Measurements from ENCODE around the gene SCGB2B2. TPM values are rescaled to one million over a fixed set of nuclear protein-coding genes. Genes with fewer than 3 reads are reported as not detected.

The SCGB2B2 gene
- polyA plus RNA-seq, 2 donors, result 0.04 to 0.16 TPM

DNA sequence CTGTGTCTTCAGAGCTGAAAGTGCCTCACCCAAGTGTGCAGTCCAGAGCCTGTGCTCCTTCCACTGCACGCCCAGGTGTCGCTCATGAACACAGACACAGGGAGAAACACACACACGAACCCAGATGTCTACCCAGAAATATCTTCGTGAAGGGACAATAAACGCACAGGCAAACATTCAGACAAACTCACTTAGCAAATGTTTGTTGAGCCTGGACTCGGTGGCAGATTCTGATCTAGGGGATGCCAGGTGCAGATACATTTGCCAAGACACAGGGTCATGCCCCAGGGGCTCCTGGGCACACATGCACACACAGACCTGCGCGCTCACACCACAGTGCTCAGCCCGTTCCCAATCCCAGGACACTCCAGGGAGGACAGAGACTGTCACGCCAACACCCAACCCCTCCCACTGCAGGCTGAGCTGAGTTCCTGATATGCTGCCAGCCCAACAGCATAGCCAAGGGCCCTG, 31.9 kb downstream of the SCGB2B2 start:
- Histone ChIP-seq H3K9me3 (ENCODE audit: control insufficient read depth in 2 of 2, insufficient read depth in 1 of 2, low read depth in 1 of 2, low read length in 1 of 2) (no peaks in the 10 kb centered on the region), H3K36me3 (ENCODE audit: control insufficient read depth in 2 of 2, insufficient read depth in 2 of 2, low read length in 1 of 2) (no peaks in the 10 kb centered on the region), H3K4me1 (ENCODE audit: control insufficient read depth in 2 of 2, insufficient read depth in 2 of 2, low read length in 1 of 2) (no peaks in the 10 kb centered on the region), H3K4me3 (ENCODE audit: low read depth in 1 of 2, low read length in 2 of 2) (no peak overlapping the region), H3K27ac (ENCODE audit: low read depth in 2 of 2, low read length in 1 of 2) (no peak overlapping the region), H3K27me3 (ENCODE audit: control insufficient read depth in 1 of 2, insufficient read depth in 2 of 2, low read length in 2 of 2) (no peaks in the 10 kb centered on the region)
- WGBS, 2 donors, result 69% methylated on average over 10 of the region's 10 CpGs

DNA sequence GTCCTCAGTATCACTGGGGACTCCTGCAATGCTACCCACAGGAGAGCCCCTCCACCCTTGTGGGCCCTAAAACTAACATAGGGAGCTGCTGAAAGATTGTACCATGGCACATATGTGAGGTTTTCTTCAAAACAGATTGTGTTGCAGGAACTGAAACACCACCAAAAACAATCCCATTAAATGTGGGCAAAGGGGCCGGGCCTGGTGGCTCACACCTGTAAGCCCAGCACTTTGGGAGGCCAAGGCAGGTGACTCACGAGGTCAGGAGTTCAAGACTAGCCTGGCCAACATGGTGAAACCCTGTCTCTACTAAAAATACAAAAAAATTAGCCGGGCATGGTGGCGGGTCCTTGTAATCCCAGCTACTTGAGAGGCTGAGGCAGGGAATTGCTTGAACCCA, 34.7 kb downstream of the SCGB2B2 start:
- no peak overlapping the region for H3K27ac ChIP-seq (ENCODE audit: low read depth in 2 of 2, low read length in 1 of 2)
- no peaks in the 10 kb centered on the region for H3K9me3 ChIP-seq (ENCODE audit: control insufficient read depth in 2 of 2, insufficient read depth in 1 of 2, low read depth in 1 of 2, low read length in 1 of 2)
- H3K36me3 ChIP-seq (ENCODE audit: control insufficient read depth in 2 of 2, insufficient read depth in 2 of 2, low read length in 1 of 2), result no peaks in the 10 kb centered on the region
- no peak overlapping the region for H3K4me3 ChIP-seq (ENCODE audit: low read depth in 1 of 2, low read length in 2 of 2)
- WGBS, 2 donors, result 81 to 83% methylated on average over 4 of the region's 4 CpGs
- H3K27me3 ChIP-seq (ENCODE audit: control insufficient read depth in 1 of 2, insufficient read depth in 2 of 2, low read length in 2 of 2), result no peaks in the 10 kb centered on the region
- no peaks in the 10 kb centered on the region for H3K4me1 ChIP-seq (ENCODE audit: control insufficient read depth in 2 of 2, insufficient read depth in 2 of 2, low read length in 1 of 2)

DNA sequence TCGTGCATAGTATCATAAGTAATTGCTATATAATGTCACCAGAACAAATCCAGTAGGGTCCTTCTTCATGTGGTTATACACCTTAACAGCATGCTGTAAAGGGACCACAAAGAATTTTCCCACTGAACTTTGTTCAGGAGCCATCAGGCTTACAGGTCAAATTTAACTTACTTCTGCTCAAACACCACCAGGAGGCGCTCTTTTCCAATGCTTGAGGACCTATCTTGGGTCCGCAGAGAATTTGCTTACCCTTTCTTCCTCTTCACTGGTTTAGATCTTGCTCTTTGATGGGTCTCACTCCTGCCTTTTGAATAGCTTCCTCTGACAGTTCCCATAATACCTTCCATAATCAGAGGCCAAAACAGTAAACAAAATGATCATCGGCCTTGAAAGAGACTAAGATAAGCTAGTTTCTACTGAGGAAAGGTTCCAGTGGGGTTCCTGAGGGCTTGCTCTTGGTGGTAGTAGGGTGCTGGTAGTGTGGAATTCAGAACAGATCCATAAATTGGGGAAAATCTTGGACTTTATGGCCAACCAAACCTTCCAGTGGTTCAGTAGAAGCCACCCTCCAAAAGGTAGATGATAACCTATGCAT, 37.4 kb downstream of the SCGB2B2 start:
- Histone ChIP-seq H3K4me1 (ENCODE audit: control insufficient read depth in 2 of 2, insufficient read depth in 2 of 2, low read length in 1 of 2) (no peaks in the 10 kb centered on the region), H3K36me3 (ENCODE audit: control insufficient read depth in 2 of 2, insufficient read depth in 2 of 2, low read length in 1 of 2) (peaks cover 0 to 6% of the 10 kb centered on the region in 2 donors), H3K4me3 (ENCODE audit: low read depth in 1 of 2, low read length in 2 of 2) (no peak overlapping the region), H3K9me3 (ENCODE audit: control insufficient read depth in 2 of 2, insufficient read depth in 1 of 2, low read depth in 1 of 2, low read length in 1 of 2) (peaks cover 9 to 11% of the 10 kb centered on the region in 2 donors), H3K27ac (ENCODE audit: low read depth in 2 of 2, low read length in 1 of 2) (no peak overlapping the region), H3K27me3 (ENCODE audit: control insufficient read depth in 1 of 2, insufficient read depth in 2 of 2, low read length in 2 of 2) (no peaks in the 10 kb centered on the region)
- 22 to 27% methylated on average over 4 of the region's 4 CpGs for WGBS, 2 donors

DNA sequence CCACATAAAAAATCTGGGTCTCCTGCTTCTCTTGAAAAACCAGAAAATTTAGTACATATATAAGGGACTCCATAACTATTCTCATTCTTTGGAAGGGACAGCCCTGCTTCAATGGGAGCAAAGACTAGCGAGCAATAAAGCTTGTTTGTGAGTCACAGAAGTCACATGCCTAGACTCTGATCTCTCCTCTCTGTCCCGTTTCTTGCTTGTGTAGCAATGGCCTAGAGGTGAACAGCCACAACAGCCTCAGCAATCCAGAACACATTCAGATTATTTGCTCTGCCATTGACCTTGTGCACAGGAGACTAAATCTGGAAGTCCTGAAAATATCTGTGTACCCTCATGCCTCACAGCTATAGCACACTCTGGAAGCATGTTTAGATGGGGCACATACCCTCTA, 43.2 kb downstream of the SCGB2B2 start:
- no peak overlapping the region for H3K27ac ChIP-seq (ENCODE audit: low read depth in 2 of 2, low read length in 1 of 2)
- H3K4me1 ChIP-seq (ENCODE audit: control insufficient read depth in 2 of 2, insufficient read depth in 2 of 2, low read length in 1 of 2), result no peaks in the 10 kb centered on the region
- H3K4me3 ChIP-seq (ENCODE audit: low read depth in 1 of 2, low read length in 2 of 2), result no peak overlapping the region
- peaks cover 0 to 6% of the 10 kb centered on the region in 2 donors for H3K36me3 ChIP-seq (ENCODE audit: control insufficient read depth in 2 of 2, insufficient read depth in 2 of 2, low read length in 1 of 2)
- 83 to 84% methylated on average over 2 of the region's 2 CpGs for WGBS, 2 donors
- H3K27me3 ChIP-seq (ENCODE audit: control insufficient read depth in 1 of 2, insufficient read depth in 2 of 2, low read length in 2 of 2), result no peaks in the 10 kb centered on the region
- H3K9me3 ChIP-seq (ENCODE audit: control insufficient read depth in 2 of 2, insufficient read depth in 1 of 2, low read depth in 1 of 2, low read length in 1 of 2), result peaks cover 11% of the 10 kb centered on the region in 2 donors

Other genes with a start within 250 kb of the SCGB2B2 start
- 10 to 100 TPM; 42.5 to 54.3 TPM for gene UBA2, start 248.8 kb downstream of the SCGB2B2 start, polyA plus RNA-seq
- gene WTIP, start 195.4 kb downstream of the SCGB2B2 start, polyA plus RNA-seq, result 1 to 10 TPM; 1.3 to 2.8 TPM
- 10 to 100 TPM in 1 of 2 donors, 1 to 10 TPM in 1; 5.9 to 11.1 TPM for gene ZNF302, start 519 bp upstream of the SCGB2B2 start, polyA plus RNA-seq
- gene ZNF181, start 57.1 kb upstream of the SCGB2B2 start, polyA plus RNA-seq, result 1 to 10 TPM; 4.0 to 4.5 TPM
- gene ZNF599, start 96.1 kb upstream of the SCGB2B2 start, polyA plus RNA-seq, result 1 to 10 TPM; 2.1 to 2.7 TPM
- gene ZNF30, start 249.7 kb upstream of the SCGB2B2 start, polyA plus RNA-seq, result 1 to 10 TPM in 1 of 2 donors, under 1 TPM in 1; 0.80 to 1.3 TPM

Data from esophagus (tissue), 2 donors.